HG02678 (cell line): Measurements from ENCODE around the gene AQP6.

Experiments
- ATAC-seq: cut with Tn5 transposase; IDR thresholded peaks from one replicate; pipeline ENCODE4 v1.9.1; 2021; ENCODE audit warnings: mild to moderate bottlenecking, moderate library complexity; ENCODE audit not compliant: unreplicated experiment

Gene AQP6

GRCh38 chr12:49972641-49973360, at the start of gene AQP6:
Gene AQP6 (plus strand): TSS chr12:49972947. CDS start chr12:49973174, 227 bp downstream.
- ATAC-seq: no peak

- no peak for ATAC-seq
Measured at GRCh38 chr12:49923035-49923644, 49.6 kb upstream of the AQP6 start.

- no peak for ATAC-seq
Measured at GRCh38 chr12:49923880-49924556, 48.7 kb upstream of the AQP6 start.

- no peak for ATAC-seq
Measured at GRCh38 chr12:49924628-49925246, 48.0 kb upstream of the AQP6 start.

GRCh38 chr12:49925433-49926204, 47.1 kb upstream of the AQP6 start:
- ATAC-seq: no peak

GRCh38 chr12:49928471-49928870, 44.3 kb upstream of the AQP6 start:
- no peak for ATAC-seq

GRCh38 chr12:49929581-49929980, 43.2 kb upstream of the AQP6 start:
- no peak for ATAC-seq

GRCh38 chr12:49930515-49931288, 42.0 kb upstream of the AQP6 start:
- no peak for ATAC-seq

- ATAC-seq: no peak
Measured at GRCh38 chr12:49932023-49932422, 40.7 kb upstream of the AQP6 start.

GRCh38 chr12:49932533-49933130, 40.1 kb upstream of the AQP6 start:
- ATAC-seq: no peak

GRCh38 chr12:49933796-49934195, 39.0 kb upstream of the AQP6 start:
- no peak for ATAC-seq

- no peak for ATAC-seq
Measured at GRCh38 chr12:49934505-49934904, 38.2 kb upstream of the AQP6 start.

GRCh38 chr12:49936925-49937324, 35.8 kb upstream of the AQP6 start:
- no peak for ATAC-seq

GRCh38 chr12:49937639-49938300, 35.0 kb upstream of the AQP6 start:
- no peak for ATAC-seq

GRCh38 chr12:49939307-49939706, 33.4 kb upstream of the AQP6 start:
- no peak for ATAC-seq

GRCh38 chr12:49939707-49940106, 33.0 kb upstream of the AQP6 start:
- no peak for ATAC-seq

GRCh38 chr12:49941556-49942511, 30.9 kb upstream of the AQP6 start:
- no peak for ATAC-seq

GRCh38 chr12:49942512-49942893, 30.2 kb upstream of the AQP6 start:
- ATAC-seq: no peak
